GM21367 (cell line): ENCODE results near the gene TNNT1.

Experiments used
- ATAC-seq: cut with Tn5 transposase; IDR thresholded peaks from one replicate; pipeline ENCODE4 v1.9.1; 2021; ENCODE audit not compliant: unreplicated experiment

The TNNT1 gene

GRCh38 chr19:55091126-55091910 is 57.7 kb downstream of the TNNT1 start:
- no peak for ATAC-seq

GRCh38 chr19:55090564-55090963 is 58.4 kb downstream of the TNNT1 start:
- no peak for ATAC-seq

- no peak for ATAC-seq
Observed at GRCh38 chr19:55089342-55089944, 59.6 kb downstream of the TNNT1 start.

GRCh38 chr19:55088543-55089341 is 60.3 kb downstream of the TNNT1 start:
- ATAC-seq = no peak

GRCh38 chr19:55088021-55088451 is 61.0 kb downstream of the TNNT1 start:
- ATAC-seq = no peak

- ATAC-seq = no peak
Observed at GRCh38 chr19:55087542-55087901, 61.5 kb downstream of the TNNT1 start.

GRCh38 chr19:55086730-55087541 is 62.1 kb downstream of the TNNT1 start:
- ATAC-seq = no peak

GRCh38 chr19:55085923-55086715 is 62.9 kb downstream of the TNNT1 start:
- no peak for ATAC-seq

GRCh38 chr19:55084416-55084815 is 64.6 kb downstream of the TNNT1 start:
- ATAC-seq = no peak

GRCh38 chr19:55083004-55083850 is 65.8 kb downstream of the TNNT1 start:
- ATAC-seq = no peak
